Keratinocyte (primary cell): Measurements from ENCODE around the gene CWC22. TPM values are rescaled to one million over a fixed set of nuclear protein-coding genes. Genes with fewer than 3 reads are reported as not detected.

Experiments used
- DNase-seq: peaks from one replicate; pipeline ENCODE4 v3.0.0-alpha.2; 2011; ENCODE audit warnings: low read depth, missing footprints, low spot score
- FAIRE-seq: peaks from 2 replicates; lab custom pipeline; 2011; peaks lifted over from hg19 to GRCh38; lab: Jason Lieb, UNC
- H2AFZ ChIP-seq: 2 replicates; pipeline ENCODE4 v1.6.0; 2012; ENCODE audit warnings: low read length, control low read depth, inconsistent platforms; ENCODE audit not compliant: control insufficient read depth
- H3K27ac ChIP-seq: 2 replicates; pipeline ENCODE4 v1.5.1; 2011; ENCODE audit warnings: low read length; ENCODE audit not compliant: control insufficient read depth, insufficient read depth
- H3K27me3 ChIP-seq: 3 replicates; pipeline ENCODE4 v1.6.0; 2011; ENCODE audit warnings: low read length; ENCODE audit not compliant: control insufficient read depth, insufficient read depth; ENCODE audit errors: extremely low read depth
- H3K36me3 ChIP-seq, 2 experiments: 2 replicates in 1 of 2; 3 replicates in 1 of 2; pipeline ENCODE4 v1.5.1; 2011; ENCODE audit warnings: low read length in 2 of 2, mild to moderate bottlenecking in 1 of 2; ENCODE audit not compliant: control insufficient read depth in 2 of 2, insufficient read depth in 2 of 2; ENCODE audit errors: extremely low read depth in 1 of 2
- H3K4me1 ChIP-seq: 3 replicates; pipeline ENCODE4 v1.5.1; 2011; ENCODE audit warnings: low read length; ENCODE audit not compliant: control insufficient read depth, insufficient read depth; ENCODE audit errors: extremely low read depth
- H3K4me2 ChIP-seq: 3 replicates; pipeline ENCODE4 v1.6.0; 2011; ENCODE audit warnings: low read depth, low read length; ENCODE audit not compliant: control insufficient read depth, insufficient read depth; ENCODE audit errors: extremely low read depth
- H3K4me3 ChIP-seq, 3 experiments: fragments of 200-600 bp in 1 of 3; sonication (generic) in 1 of 3; 2 replicates in 2 of 3; 3 replicates in 1 of 3; pipeline ENCODE4 v1.5.1; 2011 to 2016; ENCODE audit warnings: low read length in 3 of 3, mild to moderate bottlenecking in 3 of 3, control low read depth in 2 of 3, inconsistent platforms in 1 of 3, low read depth in 1 of 3, mixed read lengths in 1 of 3, mixed run types in 1 of 3, moderate library complexity in 1 of 3; ENCODE audit not compliant: control insufficient read depth in 2 of 3, insufficient read depth in 2 of 3; ENCODE audit errors: extremely low read depth in 1 of 3
- H3K79me2 ChIP-seq: 2 replicates; pipeline ENCODE4 v1.6.0; 2012; ENCODE audit warnings: low read length; ENCODE audit not compliant: control insufficient read depth, insufficient read depth
- H3K9ac ChIP-seq: 3 replicates; pipeline ENCODE4 v1.6.0; 2011; ENCODE audit warnings: low read length; ENCODE audit not compliant: control insufficient read depth, insufficient read depth; ENCODE audit errors: extremely low read depth
- H3K9me1 ChIP-seq: 3 replicates; pipeline ENCODE4 v1.6.0; 2011; ENCODE audit warnings: low read length; ENCODE audit not compliant: control insufficient read depth, insufficient read depth; ENCODE audit errors: extremely low read depth
- H3K9me3 ChIP-seq: 2 replicates; pipeline ENCODE4 v1.5.1; 2012; ENCODE audit warnings: low read depth, low read length; ENCODE audit not compliant: control insufficient read depth
- H4K20me1 ChIP-seq: 3 replicates; pipeline ENCODE4 v1.6.0; 2011; ENCODE audit warnings: low read length; ENCODE audit not compliant: control insufficient read depth, insufficient read depth; ENCODE audit errors: extremely low read depth
- CTCF ChIP-seq, 3 experiments: IDR thresholded peaks in 1 of 3; conservative IDR thresholded peaks in 1 of 3; optimal IDR thresholded peaks in 1 of 3; 2 replicates in 2 of 3; 3 replicates in 1 of 3; pipeline versions ENCODE3 to v1.5.1; 2011; ENCODE audit warnings: low read length in 3 of 3, mild to moderate bottlenecking in 3 of 3, moderate library complexity in 2 of 3, control low read depth in 1 of 3, inconsistent platforms in 1 of 3; ENCODE audit not compliant: insufficient read depth in 2 of 3; ENCODE audit errors: extremely low read depth in 1 of 3
- EZH2 ChIP-seq: IDR thresholded peaks from one replicate; pipeline ENCODE4 v1.6.1; 2012; ENCODE audit warnings: inconsistent platforms, mild to moderate bottlenecking, low read length, moderate library complexity
- dilution Hi-C: fragments of 300-500 bp; cut with MboI; formaldehyde crosslinking; loops from one replicate; pipeline ENCODE4 v1.7.0; 2020; ENCODE audit warnings: low sequenced_read_pairs; ENCODE audit not compliant: extremely low pct_ligation_motif_present
- polyA plus RNA-seq, 5 experiments: library from polyadenylated mRNA; depleted of rRNA in 3 of 5; stranded (reverse) in 3 of 5; stranded (forward) in 1 of 5; unstranded in 1 of 5; fragments of >200 nt; gene quantifications; 1 replicate in 1 of 5; 2 replicates in 3 of 5; 3 replicates in 1 of 5; pipeline versions ENCODE4 v1.2.1 to v1.2.3, GENCODE V29; 2011 to 2012; ENCODE audit warnings: missing spikeins in 2 of 5, low read depth in 1 of 5, low replicate concordance in 1 of 5

Gene CWC22
- polyA plus RNA-seq, 1 donor (not counting 4 experiments of a cell fraction or from before 2014, with no cell fraction given) = 8.8 TPM

- no peaks in the 10 kb centered on the region for H3K9me1 ChIP-seq
- no peak overlapping the region for H2AFZ ChIP-seq
- DNase-seq (no peak), FAIRE-seq (no peak)
- no peaks in the 10 kb centered on the region for H3K79me2 ChIP-seq
- peaks cover 10% of the 10 kb centered on the region for H3K4me1 ChIP-seq
- no peaks in the 10 kb centered on the region for H3K27me3 ChIP-seq
- dilution Hi-C loops = no loop called here
- H3K9me3 ChIP-seq = no peaks in the 10 kb centered on the region
- no peak overlapping the region for H3K9ac ChIP-seq
- TF ChIP-seq EZH2 (no peak), CTCF (optimal IDR thresholded peaks at IDR 0.05 in 1 of 3, IDR thresholded peaks at IDR 0.05 in 1 of 3, conservative IDR thresholded peaks at IDR 0.05 in 1 of 3; ENCODE audit: extremely low read depth in 1 of 3, insufficient read depth in 2 of 3, low read length in 3 of 3) (no peak)
- H3K36me3 ChIP-seq = no peaks in the 10 kb centered on the region
- H3K27ac ChIP-seq = no peak overlapping the region
- no peak overlapping the region for H3K4me3 ChIP-seq
- H3K4me2 ChIP-seq = no peak overlapping the region
- H4K20me1 ChIP-seq = no peaks in the 10 kb centered on the region
Measured at GRCh38 chr2:180021850-180022249, 14.8 kb upstream of the CWC22 start.

GRCh38 chr2:180017784-180018183, 10.7 kb upstream of the CWC22 start:
- DNase-seq (no peak), FAIRE-seq (peak; percentile 29)
- dilution Hi-C loops = no loop called here
- Histone ChIP-seq H3K4me2 (peak overlapping the region; percentile 34), H3K36me3 (no peaks in the 10 kb centered on the region), H3K9ac (no peak overlapping the region), H4K20me1 (no peaks in the 10 kb centered on the region), H3K27ac (peak overlapping the region; percentile 24), H2AFZ (no peak overlapping the region), H3K79me2 (no peaks in the 10 kb centered on the region), H3K4me3 (no peak overlapping the region), H3K27me3 (no peaks in the 10 kb centered on the region), H3K9me3 (no peaks in the 10 kb centered on the region), H3K9me1 (no peaks in the 10 kb centered on the region), H3K4me1 (peaks cover 20% of the 10 kb centered on the region)
- TF ChIP-seq CTCF (optimal IDR thresholded peaks at IDR 0.05 in 1 of 3, IDR thresholded peaks at IDR 0.05 in 1 of 3, conservative IDR thresholded peaks at IDR 0.05 in 1 of 3; ENCODE audit: extremely low read depth in 1 of 3, insufficient read depth in 2 of 3, low read length in 3 of 3) = no peak
- no peak for TF ChIP-seq EZH2
